ENCODE results near the gene FRMPD3. TPM values are rescaled to one million over a fixed set of nuclear protein-coding genes. Genes with fewer than 3 reads are reported as not detected.

Gene FRMPD3
- total and polyA plus RNA-seq, 7 donors: under 0.01 to 0.52 (median 0.14) TPM; not detected in 2

DNA sequence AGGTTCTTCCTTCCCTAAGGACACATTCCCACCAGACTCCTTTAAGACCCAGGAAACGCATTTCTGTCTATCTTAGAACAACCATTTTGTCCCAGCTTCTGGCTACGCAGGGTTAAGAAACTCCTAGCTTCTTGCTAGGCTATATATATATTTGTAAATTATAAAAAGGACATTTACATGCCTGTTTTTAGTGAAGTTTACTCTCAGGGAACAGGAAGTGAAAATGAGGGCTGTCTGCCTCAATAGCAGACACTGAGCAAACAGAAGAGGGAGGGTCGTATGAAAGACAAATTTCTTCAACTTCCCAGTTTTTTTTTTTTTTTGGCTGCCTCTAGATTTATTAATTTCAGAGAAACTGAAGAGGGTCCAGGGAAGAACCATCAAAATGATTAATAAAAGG is 9.3 kb upstream of the FRMPD3 start:
- no peak overlapping the region for H3K27ac ChIP-seq
- TF ChIP-seq POLR2AphosphoS5 (IDR thresholded peaks at IDR 0.05) (no peak), POLR2A (IDR thresholded peaks at IDR 0.05) (no peak), EP300 (IDR thresholded peaks at IDR 0.05) (no peak)
- TF ChIP-seq, protein P1, sequence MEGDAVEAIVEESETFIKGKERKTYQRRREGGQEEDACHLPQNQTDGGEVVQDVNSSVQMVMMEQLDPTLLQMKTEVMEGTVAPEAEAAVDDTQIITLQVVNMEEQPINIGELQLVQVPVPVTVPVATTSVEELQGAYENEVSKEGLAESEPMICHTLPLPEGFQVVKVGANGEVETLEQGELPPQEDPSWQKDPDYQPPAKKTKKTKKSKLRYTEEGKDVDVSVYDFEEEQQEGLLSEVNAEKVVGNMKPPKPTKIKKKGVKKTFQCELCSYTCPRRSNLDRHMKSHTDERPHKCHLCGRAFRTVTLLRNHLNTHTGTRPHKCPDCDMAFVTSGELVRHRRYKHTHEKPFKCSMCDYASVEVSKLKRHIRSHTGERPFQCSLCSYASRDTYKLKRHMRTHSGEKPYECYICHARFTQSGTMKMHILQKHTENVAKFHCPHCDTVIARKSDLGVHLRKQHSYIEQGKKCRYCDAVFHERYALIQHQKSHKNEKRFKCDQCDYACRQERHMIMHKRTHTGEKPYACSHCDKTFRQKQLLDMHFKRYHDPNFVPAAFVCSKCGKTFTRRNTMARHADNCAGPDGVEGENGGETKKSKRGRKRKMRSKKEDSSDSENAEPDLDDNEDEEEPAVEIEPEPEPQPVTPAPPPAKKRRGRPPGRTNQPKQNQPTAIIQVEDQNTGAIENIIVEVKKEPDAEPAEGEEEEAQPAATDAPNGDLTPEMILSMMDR (IDR thresholded peaks at IDR 0.05): no peak
- no peak for DNase-seq
- H3K36me3 ChIP-seq: no peaks in the 10 kb centered on the region
- H3K9me3 ChIP-seq: no peaks in the 10 kb centered on the region
- H3K4me1 ChIP-seq: no peaks in the 10 kb centered on the region
- intact Hi-C loops (cut with DNase I): no loop called here
- 60 to 62% methylated on average over 3 of the region's 3 CpGs for WGBS, 2 donors
- no peak overlapping the region for H3K4me3 ChIP-seq
- H3K27me3 ChIP-seq: no peaks in the 10 kb centered on the region

GRCh38 chrX:107440692-107441091 is 8.8 kb upstream of the FRMPD3 start:
- no peak overlapping the region for H3K4me3 ChIP-seq
- H3K4me1 ChIP-seq: no peaks in the 10 kb centered on the region
- intact Hi-C loops (cut with DNase I): no loop called here
- H3K27me3 ChIP-seq: no peaks in the 10 kb centered on the region
- DNase-seq: no peak
- TF ChIP-seq POLR2A (IDR thresholded peaks at IDR 0.05): no peak
- TF ChIP-seq POLR2AphosphoS5 (IDR thresholded peaks at IDR 0.05): no peak
- no peak for TF ChIP-seq EP300 (IDR thresholded peaks at IDR 0.05)
- TF ChIP-seq, protein P1 (IDR thresholded peaks at IDR 0.05): no peak
- no peaks in the 10 kb centered on the region for H3K9me3 ChIP-seq
- WGBS, 2 donors: 27 to 77% methylated on average over 5 of the region's 5 CpGs
- no peaks in the 10 kb centered on the region for H3K36me3 ChIP-seq
- H3K27ac ChIP-seq: no peak overlapping the region

DNA sequence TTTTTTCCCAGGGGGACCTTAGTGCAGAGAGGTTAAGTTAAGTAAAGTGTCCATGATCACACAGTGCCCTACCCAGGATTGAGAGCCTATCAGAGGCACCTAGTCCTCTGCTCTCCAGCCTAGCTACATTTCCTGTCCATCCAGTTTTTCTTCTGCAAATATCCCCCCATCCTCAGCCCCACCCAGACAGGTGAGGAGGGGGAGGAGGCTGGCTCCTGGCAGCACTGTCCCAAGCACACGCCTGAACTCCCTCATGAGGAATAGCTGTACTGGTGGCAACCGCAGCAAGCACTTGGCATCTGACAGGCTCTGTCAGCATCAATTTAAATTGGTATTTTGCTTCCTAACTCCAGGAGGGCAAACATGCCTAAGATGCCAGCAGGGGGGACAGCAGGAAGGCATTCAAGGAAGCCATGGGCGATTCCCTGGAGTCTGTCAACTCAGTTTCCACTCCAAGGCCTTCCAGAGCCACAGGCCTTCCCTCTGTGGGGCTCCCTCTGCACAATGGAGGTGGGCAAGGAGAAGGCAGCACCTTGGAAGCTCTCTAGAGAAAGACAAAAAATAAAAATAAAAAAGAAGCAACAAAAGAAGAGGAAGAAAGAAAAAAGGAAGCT is 6.4 kb upstream of the FRMPD3 start:
- 25 to 52% methylated on average over 3 of the region's 3 CpGs for WGBS, 2 donors
- H3K9me3 ChIP-seq: no peaks in the 10 kb centered on the region
- no peaks in the 10 kb centered on the region for H3K27me3 ChIP-seq
- no peak for DNase-seq
- no peaks in the 10 kb centered on the region for H3K4me1 ChIP-seq
- H3K27ac ChIP-seq: no peak overlapping the region
- intact Hi-C loops (cut with DNase I): no loop called here
- no peak for TF ChIP-seq POLR2AphosphoS5 (IDR thresholded peaks at IDR 0.05)
- no peak for TF ChIP-seq EP300 (IDR thresholded peaks at IDR 0.05)
- no peak for TF ChIP-seq POLR2A (IDR thresholded peaks at IDR 0.05)
- TF ChIP-seq, protein P1 (IDR thresholded peaks at IDR 0.05): no peak
- no peaks in the 10 kb centered on the region for H3K36me3 ChIP-seq
- no peak overlapping the region for H3K4me3 ChIP-seq

DNA sequence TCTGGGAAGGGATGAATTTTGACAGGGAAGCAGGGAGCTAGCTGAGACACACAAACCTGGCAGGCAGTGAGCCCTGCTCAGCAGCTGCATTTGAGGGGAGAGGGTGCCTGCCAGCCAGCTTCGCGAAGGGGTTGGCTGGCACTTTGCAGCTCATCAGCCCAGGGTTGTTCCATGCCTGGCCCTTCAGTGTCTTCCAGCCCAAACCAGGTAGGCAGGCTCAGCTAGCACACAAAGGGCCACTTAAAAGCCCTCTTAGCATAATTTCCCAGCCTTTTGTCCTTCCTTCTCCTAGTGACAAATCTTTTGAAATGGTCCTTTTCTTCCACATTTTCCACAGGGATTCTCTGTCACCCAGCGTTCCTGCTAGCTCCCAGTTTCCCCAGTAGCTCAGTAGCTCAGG is 4.3 kb upstream of the FRMPD3 start:
- TF ChIP-seq, protein P1 (IDR thresholded peaks at IDR 0.05): no peak
- TF ChIP-seq POLR2AphosphoS5 (IDR thresholded peaks at IDR 0.05) (no peak), EP300 (IDR thresholded peaks at IDR 0.05) (no peak), POLR2A (IDR thresholded peaks at IDR 0.05) (no peak)
- peaks cover 0 to 9% (median 4%) of the 10 kb centered on the region in 3 donors for H3K27me3 ChIP-seq
- DNase-seq: no peak
- peaks cover 0 to 5% (median 2%) of the 10 kb centered on the region in 4 donors for H3K4me1 ChIP-seq
- no peaks in the 10 kb centered on the region for H3K36me3 ChIP-seq
- intact Hi-C loops (cut with DNase I): no loop called here
- no peaks in the 10 kb centered on the region for H3K9me3 ChIP-seq
- 76 to 88% methylated on average over 3 of the region's 3 CpGs for WGBS, 2 donors
- no peak overlapping the region for H3K27ac ChIP-seq
- no peak overlapping the region for H3K4me3 ChIP-seq

- Histone ChIP-seq H3K27ac (no peak overlapping the region), H3K4me1 (peaks cover 0 to 5% (median 3%) of the 10 kb centered on the region in 4 donors), H3K4me3 (no peak overlapping the region), H3K36me3 (no peaks in the 10 kb centered on the region), H3K9me3 (no peaks in the 10 kb centered on the region), H3K27me3 (peaks cover 0 to 10% (median 9%) of the 10 kb centered on the region in 3 donors)
- no peak for DNase-seq
- 85 to 97% methylated on average over 1 of the region's 1 CpG for WGBS, 2 donors
- intact Hi-C loops (cut with DNase I): no loop called here
- TF ChIP-seq EP300 (IDR thresholded peaks at IDR 0.05): no peak
- TF ChIP-seq, protein P1 (IDR thresholded peaks at IDR 0.05): no peak
- no peak for TF ChIP-seq POLR2A (IDR thresholded peaks at IDR 0.05)
- no peak for TF ChIP-seq POLR2AphosphoS5 (IDR thresholded peaks at IDR 0.05)
Observed at GRCh38 chrX:107445631-107446030, 3.8 kb upstream of the FRMPD3 start.
